GM10266 (cell line): ENCODE measurements around the gene MRAP2.

Experiments
- DNase-seq: peaks from one replicate; pipeline ENCODE4 v3.0.0; 2012; ENCODE audit errors: extremely low spot score
- TF ChIP-seq, protein P1 (sequence below): IDR thresholded peaks from 2 replicates; pipeline ENCODE4 v1.5.1; 2012; ENCODE audit warnings: mild to moderate bottlenecking, low read depth; ENCODE audit not compliant: control insufficient read depth, insufficient read depth; ENCODE audit errors: missing control alignments

MRAP2 gene

GRCh38 chr6:84050408-84050807, 16.8 kb downstream of the MRAP2 start:
- TF ChIP-seq, protein P1, sequence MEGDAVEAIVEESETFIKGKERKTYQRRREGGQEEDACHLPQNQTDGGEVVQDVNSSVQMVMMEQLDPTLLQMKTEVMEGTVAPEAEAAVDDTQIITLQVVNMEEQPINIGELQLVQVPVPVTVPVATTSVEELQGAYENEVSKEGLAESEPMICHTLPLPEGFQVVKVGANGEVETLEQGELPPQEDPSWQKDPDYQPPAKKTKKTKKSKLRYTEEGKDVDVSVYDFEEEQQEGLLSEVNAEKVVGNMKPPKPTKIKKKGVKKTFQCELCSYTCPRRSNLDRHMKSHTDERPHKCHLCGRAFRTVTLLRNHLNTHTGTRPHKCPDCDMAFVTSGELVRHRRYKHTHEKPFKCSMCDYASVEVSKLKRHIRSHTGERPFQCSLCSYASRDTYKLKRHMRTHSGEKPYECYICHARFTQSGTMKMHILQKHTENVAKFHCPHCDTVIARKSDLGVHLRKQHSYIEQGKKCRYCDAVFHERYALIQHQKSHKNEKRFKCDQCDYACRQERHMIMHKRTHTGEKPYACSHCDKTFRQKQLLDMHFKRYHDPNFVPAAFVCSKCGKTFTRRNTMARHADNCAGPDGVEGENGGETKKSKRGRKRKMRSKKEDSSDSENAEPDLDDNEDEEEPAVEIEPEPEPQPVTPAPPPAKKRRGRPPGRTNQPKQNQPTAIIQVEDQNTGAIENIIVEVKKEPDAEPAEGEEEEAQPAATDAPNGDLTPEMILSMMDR = no peak
- DNase-seq = no peak

DNA sequence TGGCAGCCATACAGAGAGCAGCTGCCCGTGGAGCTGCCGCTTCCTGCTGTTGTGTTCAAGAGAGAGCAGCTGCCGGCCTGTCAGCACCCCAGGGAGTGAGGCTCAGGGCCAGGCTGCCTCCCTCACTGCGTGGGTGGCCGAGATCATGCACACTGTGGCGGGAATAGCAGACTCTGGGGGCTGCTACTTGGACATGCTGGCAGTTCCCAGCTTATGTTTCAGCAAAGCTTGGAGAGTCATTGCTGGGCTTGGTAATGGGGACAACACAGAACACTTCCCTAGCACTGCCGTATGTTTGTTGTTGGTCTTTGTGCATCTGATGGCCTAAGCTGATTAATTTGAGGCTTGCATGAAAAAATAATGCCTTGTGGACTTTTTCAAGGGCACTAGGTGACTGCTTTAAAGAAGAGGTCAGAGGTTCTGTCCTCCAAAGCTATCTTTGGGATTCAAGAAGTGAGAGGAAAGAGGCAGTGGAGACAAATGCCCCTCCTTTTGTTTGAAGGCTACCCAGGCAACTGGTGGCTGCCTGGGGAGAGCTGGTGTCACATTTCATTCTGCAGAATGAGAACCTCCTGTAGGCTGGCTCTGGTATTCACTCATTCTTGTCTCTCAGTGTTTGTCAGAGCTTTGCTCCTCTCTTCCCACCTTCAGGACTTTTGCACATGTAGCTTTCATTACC, 18.8 kb downstream of the MRAP2 start:
- DNase-seq = no peak
- TF ChIP-seq, protein P1 = no peak

DNA sequence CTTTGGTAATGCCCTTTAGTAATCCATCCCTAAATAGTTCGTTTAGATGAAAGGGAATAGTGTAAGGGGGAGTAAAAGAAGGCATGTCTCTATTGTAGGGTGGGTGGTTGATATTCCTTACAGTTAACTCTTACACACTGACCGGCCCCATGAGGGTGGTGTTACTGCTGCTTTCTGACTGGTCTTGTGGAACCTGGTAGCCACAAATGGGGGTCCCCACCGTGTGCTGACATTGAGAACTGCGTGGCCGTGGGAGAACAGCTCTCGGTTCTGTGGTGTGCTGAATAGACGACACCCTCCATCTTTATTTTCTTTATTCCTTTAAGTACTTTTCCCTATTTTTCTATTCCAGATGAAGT, 19.3 kb downstream of the MRAP2 start:
- TF ChIP-seq, protein P1 = no peak
- DNase-seq = no peak

DNA sequence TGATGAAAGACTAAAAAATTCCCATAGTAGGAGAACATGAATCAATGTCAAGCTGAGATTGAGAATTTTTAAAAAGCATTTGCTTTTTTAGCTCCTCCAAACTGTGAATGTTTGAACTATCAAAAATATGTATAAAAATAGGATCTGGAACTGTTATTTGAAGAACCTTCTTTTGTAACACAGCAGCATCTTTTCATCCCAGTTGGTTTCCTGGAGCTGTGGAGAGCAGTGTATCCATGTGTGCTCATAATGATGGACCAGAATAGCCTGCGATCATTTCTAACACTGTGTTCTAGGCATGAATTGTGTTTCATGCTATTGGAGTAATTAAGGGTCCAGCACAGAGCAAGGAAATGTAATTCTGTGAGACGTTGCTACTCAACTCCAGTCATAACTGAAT, 22.1 kb downstream of the MRAP2 start:
- DNase-seq = no peak
- TF ChIP-seq, protein P1 = no peak

DNA sequence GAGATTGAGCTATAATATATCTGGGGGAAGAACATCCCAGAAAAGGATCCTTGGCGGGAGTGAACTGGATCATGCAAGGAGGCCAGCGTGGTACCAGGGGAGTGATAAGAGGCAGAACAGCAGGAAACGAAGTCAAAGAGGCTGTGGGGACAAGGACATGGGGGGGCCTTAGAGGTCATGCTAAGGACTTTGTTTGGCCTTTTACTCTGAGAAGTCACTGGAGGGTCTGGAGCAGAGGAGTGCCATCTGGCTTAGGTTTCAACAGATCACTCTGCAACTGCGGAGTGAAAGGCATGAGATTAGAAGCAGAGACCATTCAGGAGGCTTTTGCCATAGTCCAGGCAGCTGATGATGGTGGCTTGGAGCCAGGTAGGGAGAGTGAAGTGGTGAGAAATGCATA, 24.3 kb downstream of the MRAP2 start:
- TF ChIP-seq, protein P1 = no peak
- DNase-seq = no peak

- no peak for DNase-seq
- TF ChIP-seq, protein P1 = no peak
These were observed 25.5 kb downstream of the MRAP2 start for GRCh38 chr6:84059082-84059481.

GRCh38 chr6:84061174-84061573, 27.6 kb downstream of the MRAP2 start:
- no peak for DNase-seq
- TF ChIP-seq, protein P1 = no peak
